ENCODE measurements around the gene ULK1. TPM values are rescaled to one million over a fixed set of nuclear protein-coding genes. Genes with fewer than 3 reads are reported as not detected.

Gene ULK1
- total and polyA plus RNA-seq, 4 donors = 15.4 to 32.8 (median 22.8) TPM

- Histone ChIP-seq H3K36me3 (ENCODE audit: control insufficient read depth in 4 of 4, insufficient read depth in 4 of 4, low read length in 4 of 4) (peaks cover 0 to 9% (median 5%) of the 10 kb centered on the region in 4 donors), H3K9me3 (ENCODE audit: control insufficient read depth in 4 of 4, insufficient read depth in 3 of 4, low read length in 3 of 4) (no peaks in the 10 kb centered on the region), H3K4me1 (ENCODE audit: control insufficient read depth in 5 of 5, insufficient read depth in 5 of 5, low read length in 5 of 5) (peaks cover 0 to 28% (median 8%) of the 10 kb centered on the region in 5 donors), H3K27me3 (ENCODE audit: control insufficient read depth in 3 of 3, insufficient read depth in 3 of 3, low read length in 2 of 3) (no peaks in the 10 kb centered on the region), H3K9ac (ENCODE audit: insufficient read depth in 1 of 2, low read length in 2 of 2) (no peak overlapping the region), H3K27ac (ENCODE audit: low read depth in 1 of 2, low read length in 1 of 2) (peak overlapping the region; percentile 92 to 98), H3K4me3 (no peak overlapping the region)
- no peak for TF ChIP-seq CTCF (IDR thresholded peaks at IDR 0.05; ENCODE audit: control extremely low read depth, extremely low read depth)
- no peak for ATAC-seq (ENCODE audit: insufficient read depth, low FRiP score)
- 78 to 93% methylated on average over 18 of the region's 18 CpGs for WGBS, 2 donors
- DNase-seq = no peak
Observed at GRCh38 chr12:131897276-131897675, 2.9 kb downstream of the ULK1 start.

- ATAC-seq (ENCODE audit: insufficient read depth, low FRiP score) = no peak
- no peaks in the 10 kb centered on the region for H3K27me3 ChIP-seq (ENCODE audit: control insufficient read depth in 3 of 3, insufficient read depth in 3 of 3, low read length in 2 of 3)
- H3K27ac ChIP-seq (ENCODE audit: low read depth in 1 of 2, low read length in 1 of 2) = no peak overlapping the region
- 85 to 90% methylated on average over 9 of the region's 9 CpGs for WGBS, 2 donors
- H3K4me3 ChIP-seq = no peak overlapping the region
- no peak for TF ChIP-seq CTCF (IDR thresholded peaks at IDR 0.05; ENCODE audit: control extremely low read depth, extremely low read depth)
- no peak overlapping the region for H3K9ac ChIP-seq (ENCODE audit: insufficient read depth in 1 of 2, low read length in 2 of 2)
- no peaks in the 10 kb centered on the region for H3K9me3 ChIP-seq (ENCODE audit: control insufficient read depth in 4 of 4, insufficient read depth in 3 of 4, low read length in 3 of 4)
- DNase-seq = no peak
- H3K36me3 ChIP-seq (ENCODE audit: control insufficient read depth in 4 of 4, insufficient read depth in 4 of 4, low read length in 4 of 4) = peaks cover 0 to 9% (median 5%) of the 10 kb centered on the region in 4 donors
- peaks cover 0 to 33% (median 10%) of the 10 kb centered on the region in 5 donors for H3K4me1 ChIP-seq (ENCODE audit: control insufficient read depth in 5 of 5, insufficient read depth in 5 of 5, low read length in 5 of 5)
Observed at GRCh38 chr12:131897875-131898274, 3.5 kb downstream of the ULK1 start.

GRCh38 chr12:131900397-131900796 lies 6.0 kb downstream of the ULK1 start:
- WGBS, 2 donors = 86 to 97% methylated on average over 6 of the region's 6 CpGs
- no peak for TF ChIP-seq CTCF (IDR thresholded peaks at IDR 0.05; ENCODE audit: control extremely low read depth, extremely low read depth)
- no peak overlapping the region for H3K9ac ChIP-seq (ENCODE audit: insufficient read depth in 1 of 2, low read length in 2 of 2)
- peaks cover 0 to 9% (median 6%) of the 10 kb centered on the region in 4 donors for H3K36me3 ChIP-seq (ENCODE audit: control insufficient read depth in 4 of 4, insufficient read depth in 4 of 4, low read length in 4 of 4)
- H3K4me3 ChIP-seq = no peak overlapping the region
- no peaks in the 10 kb centered on the region for H3K9me3 ChIP-seq (ENCODE audit: control insufficient read depth in 4 of 4, insufficient read depth in 3 of 4, low read length in 3 of 4)
- peaks cover 0 to 38% (median 10%) of the 10 kb centered on the region in 5 donors for H3K4me1 ChIP-seq (ENCODE audit: control insufficient read depth in 5 of 5, insufficient read depth in 5 of 5, low read length in 5 of 5)
- H3K27ac ChIP-seq (ENCODE audit: low read depth in 1 of 2, low read length in 1 of 2) = peak overlapping the region in 1 of 2 donors; percentile 35
- DNase-seq (no peak), ATAC-seq (ENCODE audit: insufficient read depth, low FRiP score) (no peak)
- no peaks in the 10 kb centered on the region for H3K27me3 ChIP-seq (ENCODE audit: control insufficient read depth in 3 of 3, insufficient read depth in 3 of 3, low read length in 2 of 3)
